GM23338 (cell line): ENCODE measurements around the gene PCTP. TPM values are rescaled to one million over a fixed set of nuclear protein-coding genes. Genes with fewer than 3 reads are reported as not detected.

Experiments
- CREB1 ChIP-seq: fragments of 250-450 bp; sonication (Bioruptor Pico); IDR thresholded peaks from 2 replicates; pipeline ENCODE4 v1.5.0; 2020; ENCODE audit warnings: low read depth, mild to moderate bottlenecking, moderate library complexity
- CTCF ChIP-seq, 2 experiments: fragments of 200-600 bp in 1 of 2; sonication (generic) in 1 of 2; conservative IDR thresholded peaks; 2 replicates each; pipeline versions ENCODE4 v1.5.1 to v1.6.1; 2016 to 2017; ENCODE audit warnings: antibody characterized with exemption in 2 of 2, low read depth in 2 of 2, mild to moderate bottlenecking in 2 of 2, moderate library complexity in 1 of 2
- ETS1 ChIP-seq: IDR thresholded peaks from 2 replicates; pipeline ENCODE4 v1.6.1; 2016; ENCODE audit warnings: antibody characterized with exemption
- EZH2 ChIP-seq: fragments of 200-600 bp; sonication (generic); IDR thresholded peaks from one replicate; pipeline ENCODE4 v1.8.0; 2017; ENCODE audit warnings: antibody characterized with exemption, mild to moderate bottlenecking, low read depth; ENCODE audit not compliant: unreplicated experiment
- EZH2phosphoT487 ChIP-seq: fragments of 200-600 bp; sonication (generic); IDR thresholded peaks from one replicate; pipeline ENCODE4 v1.8.1; 2018; ENCODE audit warnings: antibody characterized with exemption; ENCODE audit not compliant: unreplicated experiment
- ZNF114 ChIP-seq: fragments of 250-450 bp; sonication (Bioruptor Pico); IDR thresholded peaks from 2 replicates; pipeline ENCODE4 v1.5.0; 2020; ENCODE audit warnings: mild to moderate bottlenecking, moderate library complexity
- ZNF462 ChIP-seq: fragments of 250-450 bp; sonication (Bioruptor Pico); IDR thresholded peaks from 2 replicates; pipeline ENCODE4 v1.5.0; 2020; ENCODE audit warnings: mild to moderate bottlenecking, moderate library complexity
- polyA plus RNA-seq: library from polyadenylated mRNA; unstranded; fragments of >200 nt; fragmentation: Nextera tagmentation; extraction: Ambion mirVana; gene quantifications from 2 replicates; pipeline ENCODE4 v1.2.1, GENCODE V29; 2016
- total RNA-seq: library from RNA; depleted of rRNA; stranded (reverse); fragments of >200 nt; shearing (Covaris generic); gene quantifications from 2 replicates; pipeline ENCODE4 v1.2.3, GENCODE V29; 2014

The PCTP gene
- total and polyA plus RNA-seq, 2 experiments from 2014 or later, result 6.4 to 12.3 TPM

DNA sequence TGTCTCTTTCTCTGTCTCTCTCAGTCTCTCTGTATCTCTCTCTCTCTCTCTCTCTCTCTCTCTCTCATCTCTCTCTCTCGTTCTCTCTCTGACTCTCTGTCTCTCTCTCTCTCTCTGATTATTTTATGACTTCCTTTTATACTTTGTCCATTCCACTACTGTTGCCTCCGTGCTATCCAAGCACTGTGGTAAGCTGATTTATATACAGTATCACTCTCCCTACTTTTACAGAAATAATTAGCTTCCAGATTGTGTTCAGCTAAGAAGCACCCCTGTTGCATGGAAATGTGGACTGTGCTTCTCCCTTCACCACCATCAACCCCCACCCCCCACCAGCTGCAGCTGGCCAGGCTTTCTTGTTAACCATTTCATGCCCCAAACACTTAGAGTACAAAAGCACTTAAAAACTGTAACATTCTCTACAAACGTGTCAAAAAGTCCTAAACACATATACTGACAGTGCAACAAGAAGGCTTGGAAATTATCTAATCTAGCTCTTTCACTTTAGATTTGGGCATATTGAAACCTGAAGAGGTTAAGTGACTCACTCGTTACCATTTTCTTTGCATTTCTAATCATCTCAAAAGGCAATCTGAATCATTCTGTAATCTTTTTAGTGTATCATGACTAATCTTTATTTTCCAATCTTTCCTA lies 16.6 kb upstream of the PCTP start (continued):
- no peak for TF ChIP-seq ZNF462 (CRISPR knock-in tag)
- no peak for TF ChIP-seq ZNF114 (CRISPR knock-in tag)
- TF ChIP-seq EZH2phosphoT487, result no peak
- no peak for TF ChIP-seq CREB1 (CRISPR knock-in tag)
- TF ChIP-seq ETS1, result no peak
- no peak for TF ChIP-seq CTCF (conservative IDR thresholded peaks at IDR 0.05; ENCODE audit: low read depth in 2 of 2)
- no peak for TF ChIP-seq EZH2
